Nephron progenitor cell (in vitro differentiated cells): ENCODE data around the gene PI4KA.

Experiments used
- DNase-seq: peaks from one replicate; pipeline ENCODE4 v3.0.0; 2021
- H3K27ac Mint-ChIP-seq: 2 replicates; pipeline ENCODE4 v1.8.0; 2021; ENCODE audit warnings: mild to moderate bottlenecking, moderate library complexity, mixed read lengths
- H3K27me3 Mint-ChIP-seq: 2 replicates; pipeline ENCODE4 v1.8.0; 2021; ENCODE audit warnings: mild to moderate bottlenecking, low read depth, mixed read lengths; ENCODE audit not compliant: poor library complexity
- H3K36me3 Mint-ChIP-seq: 2 replicates; pipeline ENCODE4 v1.8.0; 2021; ENCODE audit warnings: low read depth, mixed read lengths
- H3K4me1 Mint-ChIP-seq: 2 replicates; pipeline ENCODE4 v1.8.0; 2021; ENCODE audit warnings: mixed read lengths
- H3K4me3 Mint-ChIP-seq: 2 replicates; pipeline ENCODE4 v1.8.0; 2021; ENCODE audit warnings: mild to moderate bottlenecking, moderate library complexity, mixed read lengths
- H3K9me3 Mint-ChIP-seq: 2 replicates; pipeline ENCODE4 v1.8.0; 2021; ENCODE audit warnings: mild to moderate bottlenecking, moderate library complexity, mixed read lengths
- CTCF ChIP-seq: fragments of 200-600 bp; sonication (generic); IDR thresholded peaks from 2 replicates; pipeline ENCODE4 v1.5.0; 2021; ENCODE audit warnings: antibody characterized with exemption

Gene PI4KA

DNA sequence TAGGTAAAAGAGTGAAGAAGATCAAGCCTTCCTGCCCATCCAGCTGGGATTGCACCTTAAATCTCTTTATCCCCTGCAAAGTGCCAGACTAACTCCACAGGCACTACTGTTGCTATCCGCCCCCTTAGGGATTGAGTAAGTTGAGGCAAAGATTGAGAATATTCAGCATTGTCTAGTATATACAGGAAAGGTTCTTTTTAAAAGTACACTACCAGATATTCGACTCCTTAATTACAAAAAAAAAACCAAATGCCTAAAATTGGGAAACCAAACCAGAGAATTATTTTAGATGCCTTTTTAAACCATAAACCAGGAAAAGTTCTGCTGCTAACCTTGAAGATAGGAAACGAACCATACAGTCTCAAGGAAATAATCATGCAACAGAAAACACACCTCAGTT lies 73.2 kb downstream of the PI4KA start:
- Mint-ChIP-seq H3K4me1 (no peaks in the 10 kb centered on the region), H3K36me3 (no peaks in the 10 kb centered on the region), H3K4me3 (no peak overlapping the region), H3K27me3 (no peaks in the 10 kb centered on the region), H3K9me3 (no peaks in the 10 kb centered on the region), H3K27ac (no peak overlapping the region)
- TF ChIP-seq CTCF, result no peak
- no peak for DNase-seq

DNA sequence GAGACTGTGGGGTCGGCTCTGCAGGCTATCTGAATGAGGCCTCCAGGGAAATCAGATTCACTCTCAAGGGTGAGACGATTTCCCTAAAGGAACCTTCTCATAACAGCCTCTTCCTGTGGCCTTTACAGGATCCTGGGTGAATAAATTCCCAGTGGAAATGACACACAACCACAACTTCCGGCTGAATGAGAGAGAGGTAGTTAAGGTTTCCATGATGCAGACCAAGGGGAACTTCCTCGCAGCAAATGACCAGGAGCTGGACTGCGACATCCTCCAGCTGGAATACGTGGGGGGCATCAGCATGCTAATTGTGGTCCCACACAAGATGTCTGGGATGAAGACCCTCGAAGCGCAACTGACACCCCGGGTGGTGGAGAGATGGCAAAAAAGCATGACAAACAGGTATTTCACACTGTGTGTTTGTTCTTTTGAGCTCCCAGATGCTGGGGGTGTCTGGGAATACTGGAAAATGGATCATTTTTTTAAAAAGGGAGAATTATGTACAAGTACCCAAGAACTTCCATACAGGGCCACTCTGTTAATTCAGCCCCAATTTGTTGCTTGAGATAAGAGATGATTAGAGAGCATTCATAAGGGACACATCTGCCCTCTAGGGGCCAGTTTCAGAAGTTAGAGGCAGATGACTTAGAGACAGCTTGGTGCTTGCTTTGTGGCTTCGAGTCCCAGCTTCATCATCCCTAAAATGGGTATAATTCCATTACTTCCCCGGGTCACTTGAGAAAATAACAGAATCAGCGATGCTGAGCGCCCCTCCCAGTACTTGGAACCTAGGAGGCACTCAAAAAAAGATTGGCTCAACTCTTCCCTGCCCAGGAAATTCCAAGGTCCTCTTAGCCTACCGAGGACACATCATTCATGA lies 74.5 kb downstream of the PI4KA start:
- DNase-seq, result peak; percentile 33
- peak; percentile 65 for TF ChIP-seq CTCF
- Mint-ChIP-seq H3K36me3 (peaks cover 11% of the 10 kb centered on the region), H3K4me3 (no peak overlapping the region), H3K27ac (no peak overlapping the region), H3K27me3 (no peaks in the 10 kb centered on the region), H3K9me3 (no peaks in the 10 kb centered on the region), H3K4me1 (peaks cover 8% of the 10 kb centered on the region)

DNA sequence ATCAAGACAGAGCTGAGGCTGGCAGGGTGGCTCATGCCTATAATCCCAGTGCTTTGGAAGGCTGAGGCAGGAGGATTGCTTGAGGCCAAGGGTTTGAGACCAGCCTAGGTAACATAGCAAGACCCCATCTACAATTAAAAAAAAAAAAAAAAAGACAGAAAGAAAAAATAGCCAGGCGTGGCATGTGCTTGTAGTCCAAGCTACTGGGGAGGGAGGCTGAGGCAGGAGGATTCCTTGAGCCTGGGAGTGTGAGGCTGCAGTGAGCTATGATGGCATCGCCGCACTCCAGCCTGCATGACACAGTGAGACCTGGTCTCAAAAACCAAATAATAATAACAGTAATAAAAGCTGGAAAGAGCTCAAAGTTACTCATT lies 75.3 kb downstream of the PI4KA start:
- H3K4me1 Mint-ChIP-seq, result peaks cover 14% of the 10 kb centered on the region
- no peak overlapping the region for H3K4me3 Mint-ChIP-seq

DNA sequence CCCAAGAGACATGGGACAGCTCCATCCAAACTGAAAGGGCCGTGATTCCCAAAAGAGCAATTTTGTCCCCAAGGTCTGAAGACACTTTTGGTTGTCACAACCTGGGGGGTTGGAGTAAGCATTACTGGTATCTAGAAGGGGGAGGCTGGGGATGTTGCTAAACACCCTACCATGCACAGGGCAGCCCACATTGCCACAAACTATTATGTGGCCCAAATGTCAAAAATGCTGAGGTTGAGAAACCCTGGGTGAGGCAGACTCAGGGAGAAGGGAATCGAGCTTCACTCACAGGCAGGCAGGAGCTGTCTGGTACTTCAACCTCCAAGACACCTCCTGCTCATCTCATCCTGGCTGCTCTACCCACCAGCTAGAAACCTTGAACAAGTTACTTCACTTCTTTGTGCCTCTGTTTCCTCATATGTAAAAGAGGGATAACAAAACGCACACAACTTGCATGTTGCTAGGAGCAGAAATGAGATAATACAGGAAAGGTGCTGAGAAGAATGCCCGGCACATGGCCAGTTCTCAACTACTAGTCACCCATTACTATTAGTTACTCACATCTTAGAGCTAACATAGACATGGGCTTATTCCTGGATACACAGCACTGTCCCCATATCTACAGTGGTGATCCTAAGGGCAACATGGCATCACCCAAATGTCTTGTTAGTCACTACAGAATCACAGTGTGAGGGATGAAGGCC lies 75.9 kb downstream of the PI4KA start:
- DNase-seq, result no peak
- Mint-ChIP-seq H3K4me1 (peaks cover 14% of the 10 kb centered on the region), H3K4me3 (no peak overlapping the region), H3K27ac (no peak overlapping the region), H3K9me3 (no peaks in the 10 kb centered on the region), H3K36me3 (peaks cover 14% of the 10 kb centered on the region), H3K27me3 (peaks cover 6% of the 10 kb centered on the region)
- no peak for TF ChIP-seq CTCF

More for the DNA sequence above, 75.3 kb downstream of the PI4KA start:
- H3K9me3 Mint-ChIP-seq, result no peaks in the 10 kb centered on the region
- no peak for TF ChIP-seq CTCF
- H3K27me3 Mint-ChIP-seq, result peaks cover 5% of the 10 kb centered on the region
- H3K27ac Mint-ChIP-seq, result no peak overlapping the region
- peaks cover 14% of the 10 kb centered on the region for H3K36me3 Mint-ChIP-seq
- no peak for DNase-seq

- Mint-ChIP-seq H3K4me1 (peaks cover 14% of the 10 kb centered on the region), H3K27ac (no peak overlapping the region), H3K4me3 (no peak overlapping the region), H3K27me3 (peaks cover 6% of the 10 kb centered on the region), H3K36me3 (peaks cover 14% of the 10 kb centered on the region), H3K9me3 (no peaks in the 10 kb centered on the region)
- no peak for DNase-seq
- TF ChIP-seq CTCF, result no peak
Observed at GRCh38 chr22:20782083-20782482, 76.5 kb downstream of the PI4KA start.
